Measurements from ENCODE around the gene LRRC36.

The LRRC36 gene

DNA sequence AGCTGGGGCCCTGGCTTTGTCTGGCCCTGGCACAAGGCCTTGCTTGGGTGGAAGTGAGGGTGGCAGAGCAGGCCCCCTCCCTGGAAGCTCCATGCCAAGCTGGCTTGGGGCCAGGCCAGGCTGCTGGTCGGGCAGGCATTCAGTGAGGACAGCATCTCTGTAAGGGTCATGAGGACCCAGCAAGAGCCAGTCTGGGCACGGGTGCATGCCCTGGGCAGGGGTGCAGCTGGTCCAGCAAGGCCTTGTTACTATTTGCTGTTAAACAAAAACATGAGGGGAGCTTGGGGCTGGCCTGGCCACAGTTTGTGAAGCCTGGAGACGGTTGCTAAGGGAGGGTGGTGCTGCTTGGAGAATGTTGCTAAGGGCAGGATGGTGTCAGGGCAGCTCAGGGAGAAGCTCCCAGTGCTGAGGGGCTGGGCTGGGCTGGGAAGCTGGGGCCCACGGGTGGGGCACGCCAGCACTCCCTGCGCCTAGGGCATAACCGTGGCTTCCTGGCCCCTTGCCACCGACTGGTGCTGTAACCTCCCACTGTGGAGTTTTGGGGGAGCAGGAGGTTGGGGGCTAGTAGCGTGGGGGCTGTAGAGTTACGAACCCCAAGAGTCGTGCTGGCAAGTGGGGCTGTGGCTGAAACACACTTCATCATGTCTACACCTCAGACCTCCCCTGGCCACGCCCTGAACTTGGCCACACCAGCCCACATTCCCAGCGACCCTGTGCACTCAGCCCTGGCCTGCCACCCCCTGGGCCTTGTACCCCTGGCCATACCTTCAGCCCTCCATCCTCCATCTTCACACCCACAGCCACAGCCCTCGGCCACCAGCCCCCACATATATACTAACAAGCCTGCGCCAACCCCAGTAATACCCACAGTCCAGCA is 65.0 kb downstream of the LRRC36 start:
- DNase-seq (ENCODE audit: low spot score), result no peak

- no peak for DNase-seq (ENCODE audit: low spot score)
Observed at GRCh38 chr16:67392301-67393059, 65.9 kb downstream of the LRRC36 start.

GRCh38 chr16:67393111-67393787 is 66.6 kb downstream of the LRRC36 start, which contains the start of gene TPPP3:
TSS of gene TPPP3 (minus strand) at chr16:67393498. CDS start at chr16:67391111, 2,387 bp downstream.
- DNase-seq (ENCODE audit: low spot score), result no peak

DNA sequence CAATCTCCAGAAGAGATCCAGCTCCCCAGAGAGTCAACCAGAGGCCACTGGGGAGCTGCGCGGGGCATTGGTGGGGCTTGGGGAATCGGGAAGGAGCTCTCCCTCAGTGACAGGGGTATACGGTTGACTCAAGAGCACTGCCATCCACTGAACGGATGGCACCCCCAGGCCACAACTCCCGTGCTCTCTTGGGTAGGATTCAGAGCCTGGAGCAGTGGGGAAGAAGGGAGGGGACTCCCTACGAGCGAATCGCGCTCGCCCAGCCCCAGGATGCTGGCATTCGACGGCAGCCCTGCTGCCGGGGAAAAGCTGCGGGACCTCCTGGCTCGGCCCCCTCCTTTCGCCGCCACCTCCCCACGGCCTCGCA is 67.2 kb downstream of the LRRC36 start:
- no peak for DNase-seq (ENCODE audit: low spot score)

GRCh38 chr16:67394155-67395104 is 67.8 kb downstream of the LRRC36 start:
- DNase-seq (ENCODE audit: low spot score), result no peak

- no peak for DNase-seq (ENCODE audit: low spot score)
Observed at GRCh38 chr16:67395105-67395457, 68.5 kb downstream of the LRRC36 start.

GRCh38 chr16:67395458-67396158 is 69.0 kb downstream of the LRRC36 start:
- no peak for DNase-seq (ENCODE audit: low spot score)

DNA sequence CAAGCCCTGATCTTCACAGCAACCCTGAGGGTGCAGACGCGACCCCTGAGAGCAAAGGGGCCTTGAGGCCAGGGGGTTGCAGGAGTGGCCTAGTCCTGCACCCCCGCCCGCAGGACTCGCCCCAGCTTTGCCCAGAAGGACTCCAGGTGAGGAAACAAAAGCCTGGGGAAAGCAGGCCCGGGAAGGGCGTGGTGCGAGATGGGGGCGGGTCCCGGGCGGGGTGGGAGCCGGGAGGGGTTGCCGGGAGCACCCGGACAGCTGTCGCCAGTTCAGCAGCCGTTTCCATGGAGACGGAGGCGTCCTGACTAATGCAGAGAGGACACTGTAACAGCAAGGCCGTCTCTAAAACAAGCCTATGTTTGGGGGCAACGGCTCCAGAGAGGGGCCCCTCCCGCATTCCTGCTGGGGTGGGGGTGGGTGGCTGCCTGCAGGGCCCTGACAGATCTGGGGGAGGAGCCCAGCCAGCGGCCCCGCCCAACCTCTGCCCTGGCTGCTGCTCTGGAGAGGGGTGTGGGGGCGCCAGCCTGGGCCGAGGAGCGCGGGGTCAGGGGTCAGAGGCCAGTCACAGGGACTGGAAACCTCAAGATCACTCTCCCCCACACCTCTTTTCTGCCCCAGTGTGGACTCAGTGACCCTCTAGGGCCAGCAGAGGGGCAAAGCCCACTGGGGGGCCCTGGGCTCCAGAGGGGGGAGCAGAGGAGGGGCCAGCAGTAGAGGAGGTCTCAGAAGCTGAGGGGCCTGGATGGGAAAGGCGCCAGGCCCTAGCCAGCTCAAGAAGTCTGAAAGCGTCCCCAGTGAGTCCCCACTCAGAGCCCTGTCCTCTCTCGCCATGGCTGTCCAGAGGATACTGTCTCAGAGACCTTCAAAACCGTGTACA is 69.8 kb downstream of the LRRC36 start:
- no peak for DNase-seq (ENCODE audit: low spot score)

DNA sequence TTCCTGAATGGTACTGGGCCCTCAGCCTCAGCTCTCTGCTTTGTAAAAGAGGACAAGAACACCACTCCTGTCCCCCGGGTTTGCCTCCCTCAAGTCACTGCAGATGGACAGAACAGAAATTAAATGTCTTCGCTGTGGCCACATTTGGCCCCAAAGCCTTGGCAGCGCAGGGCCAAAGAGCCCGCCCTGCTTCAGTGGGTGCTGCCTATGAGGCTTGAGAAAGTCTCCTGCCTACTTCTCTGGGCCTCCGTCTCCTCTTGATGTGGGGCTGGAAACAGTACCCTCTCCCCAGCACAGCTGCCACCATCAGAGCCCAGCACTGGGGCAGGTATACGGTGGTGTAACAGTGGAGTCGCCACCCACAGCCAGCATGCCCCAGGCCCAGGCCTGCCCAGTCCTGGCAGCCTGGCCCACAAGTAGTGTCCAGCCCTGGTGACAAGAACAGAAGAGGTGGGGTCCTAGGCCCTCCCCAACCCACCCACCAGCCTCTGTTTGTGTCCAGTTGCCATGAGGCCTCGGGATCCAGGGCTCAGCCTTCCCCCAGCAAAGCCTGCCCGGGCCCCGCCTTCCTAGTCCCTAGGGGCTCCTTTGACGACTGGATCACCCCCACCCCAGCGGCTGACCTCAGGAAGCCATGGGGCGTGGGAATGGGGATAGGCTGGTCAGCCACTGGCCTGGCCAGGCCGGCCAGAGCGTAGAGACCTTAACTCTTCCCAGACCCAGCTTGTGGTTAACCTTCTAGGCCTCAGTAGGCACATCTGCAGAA is 70.6 kb downstream of the LRRC36 start:
- no peak for DNase-seq (ENCODE audit: low spot score)

DNA sequence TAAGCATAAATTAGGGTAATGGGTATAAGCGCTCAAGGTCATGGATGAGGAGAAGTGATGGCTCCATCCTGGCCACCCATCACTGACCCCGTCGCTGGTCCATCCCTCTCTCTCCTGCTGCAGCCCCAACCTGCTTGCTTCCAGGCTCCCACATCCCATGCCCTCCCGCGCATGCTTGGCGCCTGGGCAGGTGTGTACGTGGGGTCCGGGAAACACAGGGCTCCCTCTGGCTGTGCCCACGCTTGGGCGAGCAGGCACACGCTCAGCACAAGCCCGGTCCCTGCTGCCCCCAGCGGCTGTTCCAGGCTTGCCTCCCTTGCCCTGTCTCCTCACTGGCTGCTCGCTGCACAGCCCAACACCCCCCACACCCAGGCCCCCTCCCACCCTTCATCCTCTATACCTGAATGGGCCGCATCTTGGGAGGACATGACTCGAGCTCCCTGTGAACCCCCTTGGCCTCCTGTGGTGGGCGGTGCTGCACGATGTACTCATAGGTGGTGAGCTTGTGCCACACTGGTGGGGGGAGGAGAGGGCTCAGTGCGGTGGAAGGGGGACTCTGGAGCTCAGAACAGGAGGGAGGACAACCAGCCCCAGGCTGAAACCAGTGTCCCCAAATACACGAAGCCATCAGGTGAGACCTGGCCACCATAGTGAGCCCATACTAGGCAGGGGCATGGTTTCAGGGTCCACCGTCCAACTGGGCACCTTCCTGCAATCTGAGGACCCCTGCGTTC is 71.4 kb downstream of the LRRC36 start:
- DNase-seq (ENCODE audit: low spot score), result no peak

- DNase-seq (ENCODE audit: low spot score), result no peak
Observed at GRCh38 chr16:67398546-67399217, 72.1 kb downstream of the LRRC36 start.

DNA sequence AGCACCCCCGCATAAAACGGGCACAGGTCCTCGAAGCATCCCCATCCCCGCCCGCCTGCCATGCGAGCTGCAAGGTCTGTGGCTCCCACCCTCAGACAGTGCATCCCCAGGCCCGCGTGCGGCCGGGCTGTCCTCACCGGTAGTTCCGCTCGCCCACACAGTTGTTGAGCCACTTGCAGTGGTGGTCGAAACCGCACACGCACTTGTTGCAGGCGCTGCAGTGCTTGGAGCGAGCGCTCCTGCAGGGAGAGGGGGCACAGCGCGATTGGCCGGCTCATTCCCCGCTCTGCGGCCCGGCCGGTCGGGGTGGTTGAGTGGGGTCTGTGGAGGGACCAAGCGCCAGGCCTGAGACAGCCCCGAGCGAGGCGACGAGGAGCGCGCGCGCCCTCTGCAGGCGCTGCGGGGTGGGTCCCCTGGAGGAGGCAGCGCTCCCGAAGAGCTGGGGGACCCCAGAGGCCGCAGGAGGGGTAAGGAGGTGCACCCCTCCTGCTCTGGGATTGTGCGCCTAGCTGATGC is 72.7 kb downstream of the LRRC36 start:
- DNase-seq (ENCODE audit: low spot score), result no peak

GRCh38 chr16:67399749-67400704 is 73.4 kb downstream of the LRRC36 start:
- DNase-seq (ENCODE audit: low spot score), result no peak

DNA sequence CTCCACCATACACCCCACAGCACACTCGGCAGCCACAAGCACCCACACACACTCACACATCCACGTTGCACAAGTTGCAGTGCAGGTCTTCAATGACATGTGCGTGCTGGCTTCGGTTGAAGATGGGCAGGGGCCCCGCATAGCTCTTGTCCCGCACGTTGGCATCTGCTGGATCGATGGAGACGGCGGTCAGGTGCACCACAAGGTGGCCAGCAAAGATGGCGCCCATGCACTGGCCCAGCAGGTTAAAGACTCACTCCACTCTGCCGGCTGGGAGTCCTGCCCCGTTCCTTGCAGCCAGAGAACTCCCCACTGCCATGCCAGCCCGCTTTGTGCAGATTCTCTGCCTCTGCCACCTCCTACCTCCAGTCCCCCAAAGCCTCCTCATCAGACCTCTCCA is 74.3 kb downstream of the LRRC36 start:
- no peak for DNase-seq (ENCODE audit: low spot score)

- DNase-seq (ENCODE audit: low spot score), result no peak
Observed at GRCh38 chr16:67403976-67404555, 77.5 kb downstream of the LRRC36 start.

- DNase-seq (ENCODE audit: low spot score), result no peak
Observed at GRCh38 chr16:67404740-67405226, 78.2 kb downstream of the LRRC36 start.

All from CD4-positive, alpha-beta T cell treated with Interleukin-6 at 100 ng/mL for 8 hours (primary cell).